K562 (cell line): Measurements from ENCODE around the gene GPR176. TPM values are rescaled to one million over a fixed set of nuclear protein-coding genes. Genes with fewer than 3 reads are reported as not detected.

ENCODE experiments used
- ATAC-seq: fragments of 200-7000 bp; cut with Tn5 transposase; 3 replicates; pipeline ENCODE4 v1.9.1; 2020; ENCODE audit warnings: moderate library complexity
- BruUV-seq: library from RNA; stranded (reverse); fragments of 400-500 nt; replicated peaks from 2 replicates; lab custom pipeline; 2021; lab: Mats Ljungman, UMichigan
- CTCF ChIA-PET: fragments of 300-600 bp; formaldehyde crosslinking; extraction: SDS; loops from one replicate; lab custom pipeline; 2021; ENCODE audit warnings: low intra/inter-chr PET ratio; lab: Yijun Ruan, JAX
- POLR2A ChIA-PET: fragments of 300-600, 350-650 bp; sonication (Branson Sonifier 250); formaldehyde crosslinking; extraction: SDS; loops from one replicate; lab custom pipeline; 2021; ENCODE audit warnings: antibody characterized with exemption, inconsistent platforms; lab: Yijun Ruan, JAX
- DNase-seq, 4 experiments: peaks; one replicate each; pipeline versions ENCODE4 v3.0.0 to v3.0.0-alpha.2; 2011 to 2018; ENCODE audit warnings: low spot score in 3 of 4, mixed read lengths in 3 of 4; ENCODE audit errors: extremely low read depth in 1 of 4
- FAIRE-seq: peaks from 2 replicates; lab custom pipeline; 2011; peaks lifted over from hg19 to GRCh38; lab: Jason Lieb, UNC
- H2AFZ ChIP-seq: 2 replicates; pipeline ENCODE4 v1.6.0; 2011; ENCODE audit warnings: low read depth, low read length, control low read depth, inconsistent platforms
- H3K27ac ChIP-seq: fragments of 200-600 bp; 3 replicates; pipeline ENCODE4 v1.8.0; 2011; ENCODE audit warnings: low read depth, mild to moderate bottlenecking, control low read depth, inconsistent platforms, low read length, moderate library complexity, mixed read lengths; ENCODE audit errors: extremely low read depth
- H3K27me3 ChIP-seq, 2 experiments: fragments of 300-600 bp in 1 of 2; 2 replicates in 1 of 2; 3 replicates in 1 of 2; pipeline versions ENCODE4 v1.6.0 to v1.8.0; 2011; ENCODE audit warnings: inconsistent platforms in 2 of 2, low read length in 2 of 2, mild to moderate bottlenecking in 1 of 2, mixed read lengths in 1 of 2, moderate library complexity in 1 of 2; ENCODE audit not compliant: control insufficient read depth in 2 of 2, insufficient read depth in 2 of 2
- H3K36me3 ChIP-seq: fragments of 300-600 bp; 3 replicates; pipeline ENCODE4 v1.8.0; 2011; ENCODE audit warnings: mild to moderate bottlenecking, low read length, inconsistent platforms; ENCODE audit not compliant: control insufficient read depth, insufficient read depth
- H3K4me1 ChIP-seq, 2 experiments: fragments of 200-600 bp in 1 of 2; replicated peaks in 1 of 2; 2 replicates in 1 of 2; 3 replicates in 1 of 2; pipeline versions ENCODE4 v1.5.1 to v1.8.0; 2011; ENCODE audit warnings: inconsistent platforms in 2 of 2, low read length in 2 of 2, mild to moderate bottlenecking in 1 of 2, mixed read lengths in 1 of 2, moderate library complexity in 1 of 2; ENCODE audit not compliant: control insufficient read depth in 2 of 2, insufficient read depth in 2 of 2
- H3K4me2 ChIP-seq: 2 replicates; pipeline ENCODE4 v1.6.1; 2011; ENCODE audit warnings: low read length, control low read depth, inconsistent platforms, mixed read lengths; ENCODE audit not compliant: insufficient read depth
- H3K4me3 ChIP-seq: fragments of 200-600 bp; sonication (generic), shearing (Covaris generic); 2 replicates; pipeline ENCODE4 v1.5.1; 2016; ENCODE audit warnings: control low read depth, inconsistent platforms
- H3K79me2 ChIP-seq: fragments of 200-600 bp; 3 replicates; pipeline ENCODE4 v1.8.0; 2011; ENCODE audit warnings: low read length, inconsistent platforms; ENCODE audit not compliant: control insufficient read depth, insufficient read depth
- H3K9ac ChIP-seq, 2 experiments: 2 replicates each; pipeline versions ENCODE4 v1.6.0 to v1.6.1; 2011; ENCODE audit warnings: low read depth in 2 of 2, low read length in 2 of 2, control low read depth in 1 of 2, inconsistent platforms in 1 of 2, mild to moderate bottlenecking in 1 of 2, mixed read lengths in 1 of 2; ENCODE audit not compliant: insufficient read depth in 1 of 2
- H3K9me1 ChIP-seq: one replicate; pipeline ENCODE4 v1.6.0; 2011; ENCODE audit warnings: inconsistent platforms, mild to moderate bottlenecking, low read length, moderate library complexity; ENCODE audit not compliant: control insufficient read depth, insufficient read depth
- H3K9me3 ChIP-seq: replicated peaks from 2 replicates; pipeline ENCODE4 v1.5.1; 2011; ENCODE audit warnings: low read depth, low read length, inconsistent platforms; ENCODE audit not compliant: control insufficient read depth, insufficient read depth
- H4K20me1 ChIP-seq: replicated peaks from 2 replicates; pipeline ENCODE4 v1.6.1; 2011; ENCODE audit warnings: low read length, inconsistent platforms, mixed read lengths; ENCODE audit not compliant: control insufficient read depth, insufficient read depth
- CCNT2 ChIP-seq: IDR thresholded peaks from 2 replicates; pipeline ENCODE4 v1.6.1; 2011; ENCODE audit warnings: borderline replicate concordance, low read depth, mild to moderate bottlenecking, moderate library complexity, mixed read lengths, low read length; ENCODE audit not compliant: insufficient read length; ENCODE audit errors: extremely low read depth
- ILF3 ChIP-seq: fragments of 450-650 bp; IDR thresholded peaks from 2 replicates; pipeline ENCODE4 v1.6.1; 2018; ENCODE audit warnings: antibody characterized with exemption, mild to moderate bottlenecking, moderate library complexity, borderline replicate concordance
- ZNF263 ChIP-seq: sonication (generic); formaldehyde crosslinking; IDR thresholded peaks from 2 replicates; pipeline ENCODE4 v1.8.0; 2022; ENCODE audit warnings: mild to moderate bottlenecking, missing genetic modification reagents, borderline replicate concordance
- WGBS: fragments of 100-300 bp; shearing (Covaris generic); methylation state at CpG from one replicate; pipeline ENCODE4 v1.1.6; 2016; ENCODE audit warnings: low coverage, mixed read lengths; ENCODE audit not compliant: insufficient coverage; ENCODE audit errors: missing lambda C conversion rate; 5-methylcytosine and 5-hydroxymethylcytosine counted together
- in situ Hi-C: fragments of 300-500 bp; cut with MboI; formaldehyde crosslinking; loops from 4 replicates; pipeline ENCODE4 v1.15.0; 2018; ENCODE audit warnings: inconsistent platforms, mixed read lengths
- intact Hi-C: fragments of 100-400 bp; cut with micrococcal nuclease; formaldehyde crosslinking; loops from 2 replicates; pipeline ENCODE4 v1.14.2; 2022
- polyA plus RNA-seq, 8 experiments: library from polyadenylated mRNA; depleted of rRNA in 4 of 8; stranded (reverse) in 5 of 8; unstranded in 3 of 8; fragments of >200 nt; fragmentation: Nextera tagmentation in 2 of 8; fragmentation: Illumina TruSeq in 1 of 8; extraction: Ambion mirVana in 2 of 8; extraction: Trizol in 1 of 8; gene quantifications; 2 replicates each; pipeline versions ENCODE4 v1.2.1 to v1.2.3, GENCODE V29; 2011 to 2014; ENCODE audit warnings: inconsistent platforms in 1 of 8, missing spikeins in 1 of 8
- total RNA-seq, 7 experiments: library from RNA; depleted of rRNA in 6 of 7; stranded (reverse); fragments of >200 nt in 6 of 7; fragmentation: Illumina TruSeq in 2 of 7; extraction: Trizol in 2 of 7; gene quantifications; 2 replicates each; pipeline versions ENCODE4 v1.2.1 to v1.2.3, GENCODE V29; 2011 to 2021; ENCODE audit warnings: low replicate concordance in 1 of 7
- TF ChIP-seq, protein P1 (sequence below): fragments of 450-650 bp; IDR thresholded peaks from 2 replicates; pipeline ENCODE4 v1.6.1; 2014; ENCODE audit warnings: low read depth, mild to moderate bottlenecking, moderate library complexity, borderline replicate concordance

Gene GPR176
- total and polyA plus RNA-seq, 9 of the 15 experiments (the other 6 are each of a cell fraction or from before 2014, with no cell fraction given) = 0.03 to 1.2 (median 0.76) TPM

DNA sequence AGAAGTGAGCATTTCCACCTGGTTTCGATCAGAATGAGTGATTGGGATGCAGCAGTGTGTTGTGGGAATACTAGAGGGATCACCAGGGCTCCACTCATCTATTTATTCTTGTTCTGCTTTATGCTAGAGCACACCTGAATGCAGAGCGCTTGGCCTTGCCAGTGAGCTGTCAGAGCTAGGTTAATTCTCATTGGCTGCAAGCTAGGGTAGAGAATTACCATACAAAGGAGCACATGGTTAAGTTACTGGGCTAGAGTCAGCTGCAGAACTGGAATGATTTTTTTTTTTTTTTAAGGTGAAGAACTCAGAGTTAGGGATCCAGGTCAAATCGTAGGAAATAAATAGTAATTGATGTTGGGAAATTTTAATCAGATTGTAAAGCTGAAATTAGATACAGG, 22.7 kb upstream of the GPR176 start:
- TF ChIP-seq ZNF263 (CRISPR knock-in tag) (no peak), CCNT2 (no peak), ILF3 (no peak)
- TF ChIP-seq, protein P1, sequence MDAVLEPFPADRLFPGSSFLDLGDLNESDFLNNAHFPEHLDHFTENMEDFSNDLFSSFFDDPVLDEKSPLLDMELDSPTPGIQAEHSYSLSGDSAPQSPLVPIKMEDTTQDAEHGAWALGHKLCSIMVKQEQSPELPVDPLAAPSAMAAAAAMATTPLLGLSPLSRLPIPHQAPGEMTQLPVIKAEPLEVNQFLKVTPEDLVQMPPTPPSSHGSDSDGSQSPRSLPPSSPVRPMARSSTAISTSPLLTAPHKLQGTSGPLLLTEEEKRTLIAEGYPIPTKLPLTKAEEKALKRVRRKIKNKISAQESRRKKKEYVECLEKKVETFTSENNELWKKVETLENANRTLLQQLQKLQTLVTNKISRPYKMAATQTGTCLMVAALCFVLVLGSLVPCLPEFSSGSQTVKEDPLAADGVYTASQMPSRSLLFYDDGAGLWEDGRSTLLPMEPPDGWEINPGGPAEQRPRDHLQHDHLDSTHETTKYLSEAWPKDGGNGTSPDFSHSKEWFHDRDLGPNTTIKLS = no peak
- intact Hi-C loops = no loop called here
- Histone ChIP-seq H3K36me3 (peaks cover 71% of the 10 kb centered on the region), H2AFZ (no peak overlapping the region), H3K27ac (no peak overlapping the region), H3K4me3 (no peak overlapping the region), H3K4me2 (no peak overlapping the region), H4K20me1 (no peaks in the 10 kb centered on the region), H3K27me3 (no peaks in the 10 kb centered on the region), H3K9ac (no peak overlapping the region), H3K4me1 (no peaks in the 10 kb centered on the region), H3K9me1 (no peaks in the 10 kb centered on the region), H3K9me3 (no peaks in the 10 kb centered on the region), H3K79me2 (0 out of 3 replicates have a peak, but pooled peaks cover 3% of the 10 kb centered on the region)
- DNase-seq = no peak
- in situ Hi-C loops = no loop called here
- no peak for FAIRE-seq
- WGBS = 87% methylated on average over 3 of the region's 3 CpGs
- no TSS peak for BruUV-seq
- ATAC-seq = no peak
- POLR2A ChIA-PET = interaction anchor here (0.6 to 1.3 kb wide), 3 partner anchors 17 to 152 kb away, joined by 3 to 5 read pairs (median 3); no protein-coding TSS in a partner anchor
- CTCF ChIA-PET = no interaction called here
